Heart left ventricle (tissue), 16 donors: Measurements from ENCODE around the gene WSCD1. TPM values are rescaled to one million over a fixed set of nuclear protein-coding genes. Genes with fewer than 3 reads are reported as not detected.

Source experiments
- ATAC-seq, 4 donors: fragments of 200-7000 bp; cut with Tn5 transposase; one replicate each; pipeline ENCODE4 v1.9.1; 2020 to 2022; ENCODE audit warnings: moderate library complexity in 4 of 4, mild to moderate bottlenecking in 3 of 4, moderate number of reproducible peaks in 1 of 4
- DNase-seq, 5 donors: peaks; one replicate each; pipeline ENCODE4 v3.0.0-alpha.2; 2020
- H3K27ac ChIP-seq, 12 donors: fragments of 200-600 bp; sonication (generic) in 4 of 12; one replicate each; pipeline versions ENCODE4 v1.5.0 to v1.8.0; 2016 to 2022; ENCODE audit warnings: mild to moderate bottlenecking in 2 of 12
- H3K27me3 ChIP-seq, 9 donors: fragments of 200-600 bp; sonication (generic) in 2 of 9; one replicate each; pipeline versions ENCODE4 v1.5.1 to v1.8.0; 2016 to 2022; ENCODE audit warnings: mild to moderate bottlenecking in 3 of 9
- H3K36me3 ChIP-seq, 9 donors: fragments of 200-600 bp; sonication (generic) in 2 of 9; one replicate each; pipeline versions ENCODE4 v1.5.0 to v1.8.0; 2018 to 2022; ENCODE audit warnings: mild to moderate bottlenecking in 2 of 9
- H3K4me1 ChIP-seq, 12 donors: fragments of 200-600 bp; sonication (generic) in 4 of 12; one replicate each; pipeline versions ENCODE4 v1.5.0 to v1.8.0; 2016 to 2022; ENCODE audit warnings: mild to moderate bottlenecking in 3 of 12
- H3K4me3 ChIP-seq, 12 donors: fragments of 200-600 bp; sonication (generic) in 4 of 12; one replicate each; pipeline versions ENCODE4 v1.5.0 to v1.8.0; 2017 to 2022; ENCODE audit warnings: mild to moderate bottlenecking in 9 of 12, moderate library complexity in 4 of 12
- H3K9me3 ChIP-seq, 12 donors: fragments of 200-600 bp; sonication (generic) in 4 of 12; one replicate each; pipeline versions ENCODE4 v1.5.0 to v1.8.0; 2016 to 2022; ENCODE audit warnings: mild to moderate bottlenecking in 1 of 12
- POLR2A ChIP-seq, 2 donors: fragments of 450-650 bp; IDR thresholded peaks; one replicate each; pipeline ENCODE4 v1.6.1; 2017; ENCODE audit warnings: antibody characterized with exemption in 2 of 2, mild to moderate bottlenecking in 2 of 2, moderate library complexity in 2 of 2
- WGBS, 4 donors: extraction: QIAGEN DNeasy Blood & Tissue Kit in 2 of 4; methylation state at CpG; one replicate each; pipeline versions ENCODE4 v1.1.5 to v1.1.7; 2013 to 2018; 5-methylcytosine and 5-hydroxymethylcytosine counted together
- intact Hi-C, 10 donors: fragments of 100-400 bp; cut with DNase I; formaldehyde crosslinking; loops; one replicate each; pipeline versions ENCODE4 v1.11.1 to v1.14.2; 2022
- polyA plus RNA-seq, 2 donors: library from polyadenylated mRNA; stranded (reverse); fragments of 200-250 nt; gene quantifications; one replicate each; pipeline ENCODE4 v1.2.3, GENCODE V29; 2013
- total RNA-seq, 9 donors: library from RNA; depleted of rRNA in 2 of 9; stranded (reverse); fragments of >200 nt in 2 of 9; fragmentation: NEBNext Ultra II Directional in 3 of 9; extraction: Animal tissue kit (Norgen Biotek cat#: 25700) in 3 of 9; gene quantifications; one replicate each; pipeline versions ENCODE4 v1.1.0 to v1.2.4, GENCODE V29; 2016 to 2023
- TF ChIP-seq, protein P1 (sequence below), 12 donors: fragments of 200-600 bp; sonication (generic) in 4 of 12; IDR thresholded peaks; one replicate each; pipeline versions ENCODE4 v1.5.0 to v1.8.0; 2018 to 2022; ENCODE audit warnings: antibody characterized with exemption in 12 of 12, mild to moderate bottlenecking in 5 of 12
- donor health status: ischemic (EF 13 %, LVEDD 7.1; RV severe dilation, severe dysfunction).
- donor health status: healthy with polysubstance abuse.
- donor health status: DM: no; HTN: yes; CAD: no.
- donor health status: DM: no; HTN: no; CAD: no.
- donor health status: ischemic (EF 25% LVEDD 6.9; RV normal size, moderate dysfunction).
- donor health status: ischemic (EF 25% LVEDD 5.7; RV mildly dilated, moderate dysfunction).
- donor health status: healthy.
- donor health status: DM: yes; HTN: yes; CAD: no.
- donor health status: ischemic (EF 35%, LVEDD 5.7; RV mildly dilated, moderate dysfunction).
- donor health status: nonischemic (EF 11% LVEDD 7.7; RV severe dilation, severe dysfunction).
- donor health status: DM: yes; HTN: yes; CAD: no.
- donor health status: PGD.
- donor health status: ischemic (EF 29% LVEDD 5.4; RV normal size, mild dysfunction).
- donor health status: nonischemic (EF 23%, LVEDD 6.1; RV moderate dilation, normal function).

Gene WSCD1
- total and polyA plus RNA-seq, 11 donors = 2.5 to 12.4 (median 4.4) TPM

DNA sequence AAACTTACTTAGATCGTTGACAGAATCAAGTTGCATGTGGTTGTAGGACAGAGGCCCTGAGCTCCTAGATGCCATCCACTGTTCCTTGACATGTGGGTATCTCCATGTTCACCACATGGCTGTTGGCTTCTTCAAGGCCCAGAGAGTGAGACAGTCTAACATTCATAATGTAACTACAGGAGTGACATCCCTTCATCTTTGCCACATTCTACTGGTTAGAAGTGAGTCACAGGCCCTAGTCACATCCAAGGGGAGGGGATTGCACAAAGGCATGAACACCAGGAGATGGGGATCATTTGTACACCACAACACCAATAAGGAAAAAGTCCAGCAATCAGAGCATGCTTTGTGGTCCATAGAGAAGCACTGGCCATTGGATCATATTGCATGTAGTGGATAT, 56.6 kb downstream of the WSCD1 start:
- no peak for ATAC-seq
- TF ChIP-seq, protein P1, sequence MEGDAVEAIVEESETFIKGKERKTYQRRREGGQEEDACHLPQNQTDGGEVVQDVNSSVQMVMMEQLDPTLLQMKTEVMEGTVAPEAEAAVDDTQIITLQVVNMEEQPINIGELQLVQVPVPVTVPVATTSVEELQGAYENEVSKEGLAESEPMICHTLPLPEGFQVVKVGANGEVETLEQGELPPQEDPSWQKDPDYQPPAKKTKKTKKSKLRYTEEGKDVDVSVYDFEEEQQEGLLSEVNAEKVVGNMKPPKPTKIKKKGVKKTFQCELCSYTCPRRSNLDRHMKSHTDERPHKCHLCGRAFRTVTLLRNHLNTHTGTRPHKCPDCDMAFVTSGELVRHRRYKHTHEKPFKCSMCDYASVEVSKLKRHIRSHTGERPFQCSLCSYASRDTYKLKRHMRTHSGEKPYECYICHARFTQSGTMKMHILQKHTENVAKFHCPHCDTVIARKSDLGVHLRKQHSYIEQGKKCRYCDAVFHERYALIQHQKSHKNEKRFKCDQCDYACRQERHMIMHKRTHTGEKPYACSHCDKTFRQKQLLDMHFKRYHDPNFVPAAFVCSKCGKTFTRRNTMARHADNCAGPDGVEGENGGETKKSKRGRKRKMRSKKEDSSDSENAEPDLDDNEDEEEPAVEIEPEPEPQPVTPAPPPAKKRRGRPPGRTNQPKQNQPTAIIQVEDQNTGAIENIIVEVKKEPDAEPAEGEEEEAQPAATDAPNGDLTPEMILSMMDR (IDR thresholded peaks at IDR 0.05) = no peak
- TF ChIP-seq POLR2A (IDR thresholded peaks at IDR 0.05) = no peak

DNA sequence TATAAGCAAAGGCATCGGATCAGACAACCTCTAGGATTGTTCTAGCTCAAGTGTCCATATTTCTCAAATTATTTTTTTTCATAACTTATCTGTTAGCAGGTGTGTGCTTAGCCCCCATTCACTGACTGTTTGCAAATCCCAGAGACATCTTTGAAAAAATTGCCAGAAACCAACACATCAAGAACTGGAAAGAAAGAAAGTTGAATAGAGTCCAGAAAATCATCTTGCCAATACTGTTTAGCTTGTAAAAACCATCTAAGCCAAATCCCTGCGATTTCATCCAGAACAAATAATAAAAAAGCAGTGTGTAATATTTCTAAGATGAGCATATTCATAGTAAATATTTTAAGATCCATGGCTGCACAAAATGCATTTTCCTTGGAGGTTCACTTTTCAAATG, 64.5 kb downstream of the WSCD1 start:
- no peak for TF ChIP-seq POLR2A (IDR thresholded peaks at IDR 0.05)
- TF ChIP-seq, protein P1 (IDR thresholded peaks at IDR 0.05) = no peak
- Histone ChIP-seq H3K4me1 (no peaks in the 10 kb centered on the region), H3K9me3 (no peaks in the 10 kb centered on the region), H3K36me3 (no peaks in the 10 kb centered on the region), H3K27me3 (peaks cover 0 to 9% (median 0%) of the 10 kb centered on the region in 9 donors), H3K27ac (no peak overlapping the region), H3K4me3 (no peak overlapping the region)
- WGBS, 4 donors = 89 to 95% (median 93%) methylated on average over 2 of the region's 2 CpGs
- DNase-seq = no peak
- intact Hi-C loops = no loop called here
- no peak for ATAC-seq

More for the DNA sequence above, 56.6 kb downstream of the WSCD1 start:
- Histone ChIP-seq H3K9me3 (peaks cover 0 to 21% (median 11%) of the 10 kb centered on the region in 12 donors), H3K4me3 (no peak overlapping the region), H3K27ac (no peak overlapping the region), H3K4me1 (no peaks in the 10 kb centered on the region), H3K27me3 (no peaks in the 10 kb centered on the region), H3K36me3 (no peaks in the 10 kb centered on the region)
- 83 to 94% (median 88%) methylated on average over 1 of the region's 1 CpG for WGBS, 4 donors
- DNase-seq = no peak
- intact Hi-C loops = no loop called here

DNA sequence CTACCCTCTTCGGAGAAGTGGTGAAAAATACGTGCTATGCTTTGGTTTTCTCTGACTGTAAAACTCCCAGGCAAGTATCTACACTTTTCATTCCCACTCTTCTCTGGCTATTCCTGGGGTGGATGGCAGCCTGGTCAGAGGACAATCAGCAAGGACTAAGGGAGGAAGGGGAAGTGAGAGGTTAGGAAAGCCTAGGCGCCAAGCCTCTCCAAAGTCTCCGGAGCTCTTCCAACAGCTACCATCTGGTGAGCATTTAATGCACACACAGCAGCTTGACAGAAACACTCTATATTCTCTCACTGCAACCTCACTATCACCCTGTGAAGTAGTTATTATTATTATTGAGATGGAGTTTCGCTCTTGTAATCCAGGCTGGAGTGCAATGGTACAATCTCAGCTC, 65.1 kb downstream of the WSCD1 start:
- H3K36me3 ChIP-seq = no peaks in the 10 kb centered on the region
- H3K4me3 ChIP-seq = no peak overlapping the region
- ATAC-seq (no peak), DNase-seq (no peak)
- intact Hi-C loops = no loop called here
- TF ChIP-seq, protein P1 (IDR thresholded peaks at IDR 0.05) = no peak
- no peak for TF ChIP-seq POLR2A (IDR thresholded peaks at IDR 0.05)
- 60 to 66% (median 64%) methylated on average over 5 of the region's 5 CpGs for WGBS, 4 donors
- H3K4me1 ChIP-seq = no peaks in the 10 kb centered on the region
- peaks cover 0 to 9% (median 0%) of the 10 kb centered on the region in 9 donors for H3K27me3 ChIP-seq
- no peaks in the 10 kb centered on the region for H3K9me3 ChIP-seq
- H3K27ac ChIP-seq = no peak overlapping the region

DNA sequence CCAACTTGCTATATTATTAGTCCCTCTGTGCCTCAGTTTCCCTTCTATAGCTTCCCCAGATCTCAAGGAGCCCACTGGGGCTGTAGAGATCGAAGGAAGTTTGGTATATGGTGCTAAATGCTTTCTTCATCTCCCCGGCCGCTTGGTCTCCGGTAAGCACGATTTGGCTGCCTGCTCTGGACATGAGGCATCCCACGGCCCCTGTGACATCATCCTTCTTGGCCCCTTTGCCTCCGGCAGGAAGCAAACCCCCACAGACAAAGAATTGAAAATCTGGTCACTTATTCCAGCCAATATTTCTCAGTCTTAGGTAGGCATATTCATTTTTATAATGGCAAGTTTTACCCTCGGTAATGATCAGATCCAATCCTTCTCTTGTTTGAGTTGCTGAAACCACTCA, 65.8 kb downstream of the WSCD1 start:
- ATAC-seq = no peak
- 75 to 79% (median 76%) methylated on average over 8 of the region's 8 CpGs for WGBS, 4 donors

More for the DNA sequence above, 65.8 kb downstream of the WSCD1 start:
- Histone ChIP-seq H3K36me3 (no peaks in the 10 kb centered on the region), H3K9me3 (no peaks in the 10 kb centered on the region), H3K27ac (no peak overlapping the region), H3K4me1 (no peaks in the 10 kb centered on the region), H3K4me3 (no peak overlapping the region), H3K27me3 (peaks cover 0 to 9% (median 0%) of the 10 kb centered on the region in 9 donors)
- DNase-seq = no peak
- intact Hi-C loops = no loop called here
- TF ChIP-seq, protein P1 (IDR thresholded peaks at IDR 0.05) = no peak
- TF ChIP-seq POLR2A (IDR thresholded peaks at IDR 0.05) = no peak
